NCI-H2107 treated with DMSO at 0.1 percent for 48 hours (cell line): ENCODE data around the gene CARD16.
"Not testable (repeated sequence)": the region's sequence is repeated elsewhere in the genome, so short reads cannot be mapped to it uniquely, and the experiment has no call there.

Source experiments
- DNase-seq: peaks from one replicate; lab custom pipeline; 2025; ENCODE audit not compliant: unreplicated experiment; lab: John Stamatoyannopoulos, UW

CARD16 gene

DNA sequence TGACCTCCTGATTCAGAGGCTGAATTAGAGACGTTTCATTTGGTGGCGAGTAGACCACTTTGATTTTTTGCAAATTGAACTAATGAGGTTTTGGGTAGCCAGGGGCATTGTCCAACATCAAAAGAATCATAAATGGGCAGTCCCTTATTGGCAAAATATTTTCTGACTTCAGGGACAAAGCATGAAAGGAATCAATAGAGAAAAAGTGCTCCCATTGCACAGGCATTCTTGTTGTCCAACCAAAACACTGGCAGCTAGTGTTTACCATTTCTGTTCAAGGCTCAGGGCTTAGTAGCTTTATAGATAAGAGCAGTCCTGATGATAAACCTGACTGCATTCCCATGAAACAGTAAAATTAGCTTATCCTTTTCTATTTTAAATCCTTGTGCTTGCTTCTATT lies 6.4 kb upstream of the CARD16 start:
- no peak for DNase-seq

DNA sequence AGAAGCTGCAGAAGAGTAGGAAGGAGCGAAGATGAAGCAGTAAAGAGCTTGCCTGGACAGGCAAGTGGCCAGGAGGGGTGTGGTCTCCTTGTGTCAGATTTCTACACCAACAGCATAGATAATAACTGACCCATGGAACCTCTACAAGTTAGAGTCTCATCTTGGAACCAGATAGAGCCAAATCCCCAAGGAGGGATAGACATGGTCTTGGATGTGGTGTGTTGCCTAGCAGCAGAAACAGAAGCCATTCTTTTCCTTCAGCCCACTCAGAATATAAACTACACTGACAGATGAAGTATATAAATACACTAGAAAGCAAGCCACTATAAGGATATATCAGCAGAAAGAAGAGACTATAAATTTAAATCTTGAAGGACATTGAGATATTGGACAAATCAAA lies 4.3 kb upstream of the CARD16 start:
- no peak for DNase-seq

DNA sequence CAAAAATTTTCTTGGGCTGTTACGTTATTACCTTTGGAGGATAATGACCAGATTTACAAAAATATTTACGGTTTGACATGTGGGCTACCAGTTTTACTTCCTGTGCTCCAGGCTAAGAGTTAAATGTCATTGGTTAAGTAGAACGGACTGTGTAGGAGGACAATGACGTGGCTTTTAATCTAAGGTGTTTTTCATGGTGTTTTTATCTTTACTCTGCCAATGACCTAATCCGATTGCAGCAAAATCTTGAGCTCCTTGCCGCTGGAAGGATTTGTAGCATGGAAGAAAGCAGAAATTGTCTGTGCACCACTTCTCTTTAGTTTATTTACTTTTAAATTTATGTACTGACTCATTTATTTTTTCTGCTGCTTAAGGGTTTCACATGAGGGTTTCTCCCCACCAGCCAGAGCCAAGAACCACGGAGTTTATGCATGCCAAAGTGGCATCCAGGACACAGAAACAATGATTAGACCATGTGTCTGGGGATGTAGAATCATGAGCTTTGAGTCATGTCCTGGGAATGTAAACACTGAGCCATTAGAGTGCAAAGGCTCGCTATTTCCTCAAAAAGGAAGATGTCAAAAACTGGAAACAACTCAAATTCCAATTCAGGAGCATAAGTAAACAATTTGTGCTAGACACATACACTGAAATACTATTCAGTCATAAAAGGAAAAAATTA lies 1.9 kb upstream of the CARD16 start:
- DNase-seq = no peak

DNA sequence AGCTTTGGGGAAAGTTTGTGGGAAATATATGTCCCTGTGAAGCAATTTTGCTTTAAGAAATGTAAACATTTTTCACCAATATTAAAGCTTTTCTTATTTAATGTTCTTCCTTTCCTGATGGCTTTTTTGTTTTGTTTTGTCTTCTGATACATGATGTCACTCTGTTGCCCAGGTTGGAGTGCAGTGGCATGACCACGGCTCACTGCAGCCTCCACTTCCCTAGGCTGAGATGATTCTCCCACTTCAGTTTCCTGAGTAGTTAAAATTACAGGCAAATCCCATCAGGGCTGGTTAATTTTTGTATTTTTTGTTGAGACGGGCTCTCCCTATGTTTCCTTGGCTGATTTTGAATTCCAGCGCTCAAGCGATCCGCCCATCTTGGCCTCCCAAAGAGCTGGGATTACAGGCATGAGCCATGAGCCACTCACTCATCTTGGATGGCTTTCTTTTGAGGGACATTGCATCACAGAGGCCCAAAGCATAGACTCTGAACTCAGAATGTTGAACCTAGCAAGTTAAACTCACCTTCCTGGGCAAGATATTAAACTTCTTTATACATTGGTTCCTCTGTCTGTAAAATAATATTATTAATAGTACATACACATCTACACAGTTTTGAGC lies 651 bp upstream of the CARD16 start:
- no peak for DNase-seq

DNA sequence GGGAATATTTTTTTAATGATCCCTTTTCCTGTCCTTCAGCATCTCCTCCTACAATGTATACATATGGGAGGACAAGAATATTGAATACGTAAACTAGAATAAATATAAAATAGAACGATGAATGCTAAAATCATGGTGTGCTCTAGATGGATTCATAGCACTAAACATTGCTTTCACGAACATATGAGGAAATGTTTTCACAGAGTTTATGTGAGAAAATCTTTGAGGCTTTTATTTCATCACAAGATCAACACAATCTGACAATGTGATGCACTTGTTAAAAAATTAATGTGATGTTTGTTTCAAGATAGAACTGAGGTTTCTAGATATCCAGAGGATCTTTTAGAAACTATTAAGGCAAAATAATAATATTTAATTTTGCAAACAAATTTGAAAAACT lies 3.0 kb downstream of the CARD16 start:
- DNase-seq = no peak

DNA sequence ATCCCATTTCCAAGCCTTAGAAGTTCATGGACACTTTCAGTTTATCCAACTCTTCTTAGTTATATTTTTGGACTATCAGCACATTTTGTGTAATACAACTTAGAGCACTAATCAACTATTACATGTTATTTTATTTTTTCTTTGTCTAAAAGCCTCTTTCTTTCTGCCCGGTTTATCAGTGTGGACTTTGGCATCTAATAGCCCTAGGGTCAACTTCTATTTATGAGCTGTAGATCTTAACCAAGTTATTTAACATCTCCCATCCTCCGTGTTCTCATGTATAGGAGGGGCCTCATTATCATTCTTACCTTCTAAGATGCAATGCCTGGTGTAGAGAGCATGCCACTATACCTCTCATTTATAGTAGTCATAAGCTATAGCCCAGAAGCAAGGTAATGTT lies 4.4 kb downstream of the CARD16 start:
- no peak for DNase-seq

DNA sequence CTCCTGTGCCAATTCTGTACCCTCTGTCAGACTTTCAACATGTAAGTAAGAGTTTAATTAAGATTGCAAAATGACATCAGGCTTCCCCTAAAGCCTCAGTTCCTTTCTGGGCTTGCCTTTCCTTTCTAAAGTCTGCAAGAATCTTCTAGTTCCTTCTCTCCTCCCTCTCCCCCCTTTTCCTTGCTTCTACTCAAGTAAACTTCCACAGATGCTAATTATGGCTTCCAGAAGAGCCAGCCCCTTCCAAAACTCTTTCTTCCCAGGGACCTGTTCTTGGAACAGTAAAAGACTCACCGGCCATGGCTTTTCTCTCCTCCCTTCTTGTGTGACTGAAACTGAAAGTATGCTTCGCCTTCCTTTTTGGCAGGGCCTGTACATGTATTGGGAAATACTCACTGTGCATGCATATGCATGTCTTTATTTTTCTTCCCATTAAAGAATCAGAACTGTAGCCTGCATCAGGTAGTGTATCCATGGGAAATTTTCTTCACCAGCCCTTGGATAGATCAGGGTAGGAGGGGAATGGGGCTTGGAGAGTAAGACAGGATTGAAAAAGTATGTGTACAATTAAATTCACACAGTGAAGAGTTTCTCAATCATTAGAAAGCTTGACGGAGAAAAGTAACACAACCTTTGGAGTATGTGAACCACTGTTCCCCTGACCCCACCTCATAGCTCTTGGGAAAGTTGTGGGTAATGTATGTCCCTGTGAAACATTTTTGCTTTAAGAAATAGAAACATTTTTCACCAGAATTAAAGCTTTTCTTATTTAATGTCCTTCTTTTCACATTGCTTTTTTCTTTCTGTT lies 10.1 kb downstream of the CARD16 start, which contains the start of gene CASP1:
Gene CASP1, minus strand, starts transcription at position 332 of the 808 bp plus-strand sequence. Its CDS starts 31 bp downstream, at position 301.
- DNase-seq = no peak

DNA sequence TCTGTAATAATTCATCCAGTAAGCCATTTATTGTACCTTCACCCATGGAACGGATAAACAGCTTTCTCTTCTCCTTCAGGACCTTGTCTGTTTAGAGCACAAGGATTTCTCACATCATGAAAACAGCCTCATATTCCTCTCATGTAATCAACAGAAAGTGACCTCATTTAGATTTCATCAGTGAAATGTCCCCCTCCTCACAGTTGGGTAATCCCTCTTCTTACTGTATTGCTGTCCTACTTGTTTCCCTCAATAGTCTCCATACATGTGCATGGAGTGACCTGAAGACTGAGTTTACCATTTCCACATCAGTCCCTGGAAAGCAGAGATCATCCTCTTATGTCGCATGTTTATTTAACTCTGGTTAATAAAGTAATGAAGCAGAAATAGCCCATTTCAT lies 10.7 kb downstream of the CARD16 start:
- DNase-seq = not testable (repeated sequence)

DNA sequence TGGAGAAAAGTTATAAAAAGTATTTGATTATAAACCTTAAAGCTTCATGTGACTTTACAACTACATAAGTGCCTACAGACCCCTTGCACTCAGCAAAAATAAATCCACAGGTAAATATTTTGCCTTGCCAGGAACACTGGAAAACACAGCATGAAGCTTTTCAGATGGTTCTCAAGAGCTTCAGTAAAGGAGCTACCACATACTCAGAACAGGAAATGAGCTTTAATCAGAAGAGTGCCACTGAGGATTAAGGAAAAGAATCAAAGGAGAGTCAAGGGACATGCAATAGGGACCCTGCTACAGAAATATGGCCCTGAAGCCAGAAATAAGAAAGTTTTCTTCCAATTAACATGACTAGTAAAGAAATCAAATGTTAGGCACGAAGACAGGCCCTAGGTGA lies 11.4 kb downstream of the CARD16 start:
- no peak for DNase-seq

DNA sequence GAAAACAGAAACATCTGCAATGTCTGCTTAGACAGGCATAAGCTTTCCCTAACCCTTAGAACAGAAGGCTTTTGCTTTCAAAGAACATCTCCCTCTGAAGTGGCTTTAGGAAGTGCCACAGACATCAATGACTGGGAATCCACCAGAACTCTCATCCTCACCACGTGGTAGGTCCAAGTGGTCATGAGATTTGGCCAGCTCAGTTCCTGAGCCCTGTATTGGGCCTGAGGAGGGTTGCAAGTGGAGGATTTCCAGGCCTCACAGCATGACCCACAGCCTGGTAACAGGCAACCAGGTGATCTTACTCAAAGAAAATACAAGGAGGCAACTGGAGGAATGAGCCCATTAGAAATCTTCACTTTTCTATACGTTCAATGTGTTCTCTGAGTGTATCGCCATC lies 11.8 kb downstream of the CARD16 start:
- no peak for DNase-seq

DNA sequence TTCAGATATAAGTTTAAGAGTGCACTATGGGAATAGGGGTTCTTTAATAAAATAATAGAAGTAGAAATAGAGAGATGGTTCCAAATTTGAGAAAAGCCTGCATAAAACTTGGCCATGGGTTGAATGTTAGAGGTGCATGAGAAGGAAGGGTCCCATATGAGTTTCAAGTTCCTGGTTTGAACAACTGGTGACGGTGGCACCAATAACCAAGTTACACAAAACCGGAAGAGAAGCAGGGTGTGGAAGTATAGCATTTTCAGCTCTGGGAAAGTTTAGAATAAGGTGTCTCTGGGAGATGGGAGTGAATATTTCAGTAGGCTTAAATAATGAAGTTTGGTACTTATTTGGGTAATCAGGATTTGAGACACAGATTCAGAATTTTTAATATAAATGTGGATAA lies 12.6 kb downstream of the CARD16 start:
- DNase-seq = no peak

DNA sequence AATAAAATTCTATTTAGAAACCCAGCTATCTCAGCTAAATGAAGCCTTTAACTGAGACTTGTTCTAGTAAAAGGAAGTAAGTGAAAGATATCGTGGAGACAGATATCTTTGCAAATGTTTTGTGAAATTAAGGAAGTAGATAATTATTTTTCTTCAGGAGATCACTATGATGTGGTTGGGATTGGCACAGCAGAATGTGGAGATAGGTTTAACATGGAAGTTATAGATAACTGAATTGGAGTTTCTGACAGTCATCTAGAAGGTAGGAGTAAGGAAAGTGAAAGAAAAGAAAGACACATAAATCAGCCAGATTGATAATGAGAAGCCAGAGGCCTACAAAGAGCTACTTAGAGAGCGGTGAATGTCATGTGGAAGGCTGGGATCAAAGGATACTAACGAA lies 17.5 kb downstream of the CARD16 start:
- DNase-seq = no peak

DNA sequence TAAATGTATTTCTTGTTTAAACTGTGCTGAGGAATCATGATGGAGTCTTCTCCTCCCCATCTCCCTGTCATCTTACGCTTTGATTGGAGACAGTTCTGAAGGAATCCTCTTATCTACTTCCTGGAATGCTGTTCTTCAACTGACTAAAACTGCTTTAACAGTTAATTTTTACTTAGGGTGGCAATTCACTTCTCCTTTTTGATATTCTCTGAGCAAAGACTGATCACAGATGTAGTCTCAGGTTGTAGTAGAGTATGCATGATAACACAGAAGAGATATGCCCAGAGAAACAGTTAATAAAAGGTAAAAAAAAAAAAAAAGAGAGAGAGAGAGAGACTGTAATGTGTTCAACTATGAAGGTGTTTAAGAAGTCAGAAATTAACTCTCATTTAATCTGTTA lies 20.7 kb downstream of the CARD16 start:
- no peak for DNase-seq

DNA sequence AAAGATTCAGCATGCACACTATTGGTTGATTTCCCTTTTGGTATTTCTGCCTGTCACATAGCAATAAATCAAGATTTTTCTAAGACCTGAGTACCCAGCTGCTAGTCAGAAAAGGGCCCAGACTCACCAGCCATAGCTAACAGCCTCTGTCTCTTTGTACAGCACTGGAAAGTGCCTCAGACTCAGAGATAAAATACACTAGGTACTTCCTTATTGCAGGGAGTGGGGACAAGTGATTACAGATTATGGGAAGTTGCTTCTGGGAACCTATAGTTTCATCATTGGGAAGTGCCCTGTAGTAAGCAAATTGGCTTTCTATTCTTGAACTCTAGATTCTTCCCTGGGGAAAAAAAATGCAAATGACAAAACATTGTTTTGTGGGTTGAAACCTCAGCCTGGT lies 22.1 kb downstream of the CARD16 start, which contains the start of gene CASP5:
Gene CASP5, minus strand, starts transcription at position 166 of the 400 bp plus-strand sequence. Its CDS starts 32 bp downstream, at position 134.
- DNase-seq = no peak

DNA sequence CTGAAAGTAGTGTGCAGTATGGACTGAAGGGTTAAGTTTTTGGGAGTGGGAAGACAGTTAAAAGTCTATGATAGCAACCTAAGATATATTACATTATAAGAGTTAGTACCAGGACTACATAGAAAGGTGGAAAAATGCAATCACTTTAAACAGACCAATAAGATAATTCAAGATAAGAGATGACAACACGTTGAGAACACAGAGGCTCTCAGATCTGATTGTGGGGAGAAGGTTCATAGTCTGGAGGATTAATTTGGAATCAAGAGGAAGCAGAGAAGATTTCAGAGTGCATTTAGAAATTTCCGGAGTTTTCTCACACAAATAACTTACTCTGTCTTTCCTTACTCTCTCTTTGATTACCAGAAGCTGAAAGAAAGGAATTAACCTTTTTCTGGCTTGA lies 22.6 kb downstream of the CARD16 start:
- no peak for DNase-seq

DNA sequence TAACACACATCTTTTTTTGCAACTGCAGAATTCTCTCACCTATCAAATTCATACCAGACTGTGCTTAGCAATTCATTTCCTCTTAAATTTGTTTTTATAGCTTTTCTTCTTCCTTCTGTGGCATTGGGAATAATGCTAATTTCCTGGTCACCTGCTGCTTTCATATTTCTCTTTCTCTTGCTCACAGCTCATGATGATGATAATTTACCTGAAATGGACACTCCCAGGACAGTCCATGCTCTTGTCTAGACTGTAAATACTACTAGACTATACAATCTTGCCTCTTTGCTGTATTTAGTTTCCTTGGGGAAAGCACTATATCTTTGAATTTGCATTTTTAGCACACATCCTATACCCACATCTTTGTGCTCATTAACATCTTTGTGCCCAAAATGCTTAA lies 37.7 kb downstream of the CARD16 start:
- no peak for DNase-seq

DNA sequence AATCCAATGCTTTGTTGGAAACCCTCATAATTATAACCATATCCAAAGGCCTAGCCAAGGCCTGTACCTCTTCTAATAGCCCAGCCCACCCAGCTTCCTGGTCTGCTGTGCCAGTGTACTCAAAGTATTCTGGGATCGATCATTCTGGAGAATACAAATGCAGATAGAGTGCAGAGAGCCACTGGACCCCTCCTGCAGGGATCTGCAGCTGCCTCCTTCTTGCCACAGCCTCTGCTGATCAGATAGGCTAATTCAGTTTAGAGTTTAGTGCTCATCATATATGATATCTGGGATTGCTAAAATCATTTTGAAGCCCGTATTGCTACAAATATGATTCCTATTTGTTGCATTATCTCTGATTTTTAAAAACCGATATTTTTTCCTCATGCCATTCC lies 39.7 kb downstream of the CARD16 start:
- DNase-seq = no peak

DNA sequence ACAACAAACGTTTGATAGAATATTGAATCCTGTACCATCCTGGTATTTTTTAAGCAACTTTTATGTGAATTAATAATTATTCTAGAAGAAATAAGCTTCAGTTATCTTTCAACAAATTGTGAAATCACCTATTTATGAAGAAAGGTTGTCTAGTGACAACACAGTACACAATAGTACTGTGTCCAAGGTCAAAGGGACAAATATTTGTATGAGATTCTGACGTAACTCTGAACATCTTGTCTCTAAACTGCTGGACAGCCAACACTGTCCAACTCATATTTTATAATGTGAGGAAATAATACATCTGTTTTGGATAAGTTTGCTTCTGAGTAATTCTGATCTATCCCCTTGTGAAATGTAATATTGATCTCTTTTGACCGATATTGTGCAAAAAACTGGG lies 41.1 kb downstream of the CARD16 start:
- DNase-seq = no peak

DNA sequence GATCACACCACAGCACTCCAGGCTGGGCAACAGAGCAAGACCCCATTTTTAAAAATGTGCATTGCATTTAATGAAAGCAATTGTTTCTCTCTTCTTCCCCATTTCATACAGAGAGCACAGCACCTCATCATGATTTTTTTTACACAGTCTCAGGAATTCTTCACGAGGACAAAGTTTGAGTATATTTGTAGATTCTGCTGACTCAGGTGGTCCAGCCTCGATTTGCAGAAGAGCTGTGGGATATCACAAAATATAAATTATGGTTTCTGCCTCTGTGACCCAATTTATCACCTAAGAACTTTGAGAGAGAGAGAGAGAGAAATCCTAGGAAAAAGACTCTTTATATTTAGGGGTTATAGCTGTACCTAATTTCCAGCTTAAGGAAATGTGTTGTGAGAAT lies 42.0 kb downstream of the CARD16 start:
- no peak for DNase-seq

DNA sequence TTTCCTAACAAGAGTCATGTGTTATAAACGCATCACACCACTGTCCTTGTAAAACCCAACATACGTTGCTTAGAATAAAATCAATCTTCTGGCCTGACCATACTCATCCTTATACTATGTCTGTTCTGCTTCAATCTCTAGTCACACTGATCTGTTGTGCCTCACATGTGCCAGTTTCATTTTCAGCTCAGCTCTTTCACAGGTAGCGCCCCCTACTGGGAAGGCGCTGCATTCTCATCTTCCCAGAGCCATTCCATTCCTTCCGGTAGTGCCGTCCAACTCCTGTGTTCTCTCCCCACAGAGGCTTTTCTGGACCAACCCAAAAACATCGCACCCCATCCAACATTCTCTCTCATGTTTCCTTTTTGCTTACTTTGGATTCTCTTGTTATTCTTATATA lies 44.3 kb downstream of the CARD16 start:
- DNase-seq = no peak

DNA sequence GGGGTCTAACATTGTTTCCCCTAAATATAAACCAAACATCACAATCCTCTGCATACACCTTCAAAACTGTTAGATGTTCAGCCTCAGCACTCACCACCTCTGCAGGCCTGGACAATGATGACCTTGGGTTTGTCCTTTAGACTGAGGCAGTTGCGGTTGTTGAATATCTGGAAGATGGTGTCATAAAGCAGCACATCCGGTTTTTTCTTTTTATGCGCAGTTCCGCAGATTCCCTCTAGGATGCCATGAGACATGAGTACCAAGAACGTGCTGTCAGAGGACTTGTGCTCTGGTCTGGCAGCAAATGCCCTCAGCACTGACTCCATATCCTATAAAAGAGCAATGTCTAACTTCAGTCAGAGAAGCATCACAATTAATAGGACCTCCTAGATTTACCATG lies 45.0 kb downstream of the CARD16 start:
- no peak for DNase-seq

DNA sequence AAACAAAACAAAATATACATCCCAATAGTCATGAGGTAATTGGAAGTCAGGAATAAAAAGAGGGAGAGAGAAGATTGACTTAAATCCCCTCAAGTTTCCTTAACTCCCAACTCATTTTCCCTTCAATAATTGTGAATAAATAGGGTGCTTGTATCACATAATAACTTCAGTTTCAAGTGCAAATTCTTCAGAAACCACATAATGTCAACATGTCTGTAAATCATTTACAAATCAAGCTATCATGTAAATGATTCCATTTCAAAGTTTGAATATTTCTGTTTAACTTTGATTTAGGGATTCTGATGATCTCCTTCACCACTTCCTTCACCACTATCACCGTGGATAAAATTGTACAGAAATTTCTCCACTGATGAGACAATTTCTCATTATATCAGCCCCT lies 45.4 kb downstream of the CARD16 start:
- DNase-seq = no peak
